GM12878 (cell line): ENCODE results near the gene SEPTIN10. TPM values are rescaled to one million over a fixed set of nuclear protein-coding genes. Genes with fewer than 3 reads are reported as not detected.
A peak's percentile ranks its signal among the peaks of the same experiment; 100 is the strongest.

ENCODE experiments used
- BHLHE40 ChIP-seq, 2 experiments: fragments of 450-650 bp in 1 of 2; IDR thresholded peaks; 2 replicates each; pipeline ENCODE4 v1.6.1; 2011 to 2017; ENCODE audit warnings: low read depth in 2 of 2, borderline replicate concordance in 1 of 2, improper control_type of control experiment in 1 of 2, low read length in 1 of 2, mild to moderate bottlenecking in 1 of 2
- CREM ChIP-seq: IDR thresholded peaks from 2 replicates; pipeline ENCODE4 v1.6.1; 2014; ENCODE audit warnings: antibody characterized with exemption, low read depth
- EED ChIP-seq: sonication (generic); IDR thresholded peaks from 2 replicates; pipeline ENCODE4 v1.6.1; 2016; ENCODE audit warnings: antibody characterized with exemption, low read depth
- ESRRA ChIP-seq: IDR thresholded peaks from 2 replicates; pipeline ENCODE4 v1.6.1; 2012; ENCODE audit warnings: mild to moderate bottlenecking, low read length, improper control_type of control experiment
- JUNB ChIP-seq: IDR thresholded peaks from 2 replicates; pipeline ENCODE4 v1.6.1; 2016; ENCODE audit warnings: antibody characterized with exemption, mild to moderate bottlenecking
- LARP7 ChIP-seq: fragments of 450-650 bp; IDR thresholded peaks from 2 replicates; pipeline ENCODE4 v1.6.1; 2017; ENCODE audit warnings: mild to moderate bottlenecking
- MYC ChIP-seq: IDR thresholded peaks from 2 replicates; pipeline ENCODE4 v1.6.1; 2011; ENCODE audit warnings: mild to moderate bottlenecking, low read length, moderate library complexity, inconsistent platforms; ENCODE audit not compliant: insufficient read depth, insufficient replicate concordance, insufficient read length, severe bottlenecking
- NFYA ChIP-seq: IDR thresholded peaks from 2 replicates; pipeline ENCODE4 v1.6.1; 2011; ENCODE audit warnings: low read depth, mild to moderate bottlenecking, low read length, improper control_type of control experiment, borderline replicate concordance
- SIN3A ChIP-seq: IDR thresholded peaks from 2 replicates; pipeline ENCODE4 v1.6.1; 2012; ENCODE audit warnings: low read depth, low read length, improper control_type of control experiment
- ZNF384 ChIP-seq: IDR thresholded peaks from 2 replicates; pipeline ENCODE4 v1.6.1; 2012; ENCODE audit warnings: low read depth, mild to moderate bottlenecking, low read length, improper control_type of control experiment, borderline replicate concordance
- polyA plus RNA-seq, 11 experiments: library from polyadenylated mRNA; depleted of rRNA in 4 of 11; unstranded in 6 of 11; stranded (reverse) in 5 of 11; fragments of >200 nt; fragmentation: Nextera tagmentation in 4 of 11; fragmentation: Illumina TruSeq in 1 of 11; extraction: Ambion mirVana in 4 of 11; extraction: Trizol in 1 of 11; gene quantifications; 1 replicate in 1 of 11; 2 replicates in 10 of 11; pipeline versions ENCODE4 v1.2.1 to v1.2.3, GENCODE V29; 2011 to 2016; ENCODE audit warnings: inconsistent platforms in 2 of 11, missing spikeins in 2 of 11, low read depth in 1 of 11
- total RNA-seq, 4 experiments: library from RNA; depleted of rRNA in 3 of 4; stranded (reverse); fragments of >200 nt in 3 of 4; fragmentation: Illumina TruSeq in 1 of 4; extraction: Trizol in 1 of 4; gene quantifications; 2 replicates each; pipeline versions ENCODE4 v1.2.1 to v1.2.3, GENCODE V29; 2013 to 2021
- TF ChIP-seq, protein P1 (sequence below): fragments of 450-650 bp; IDR thresholded peaks from 2 replicates; pipeline ENCODE4 v1.6.1; 2016; ENCODE audit warnings: mild to moderate bottlenecking
- TF ChIP-seq, protein P2 (sequence below): IDR thresholded peaks from 2 replicates; pipeline ENCODE4 v1.6.1; 2011; ENCODE audit warnings: borderline replicate concordance, low read depth, mild to moderate bottlenecking, moderate library complexity, mixed read lengths, low read length; ENCODE audit not compliant: insufficient read depth; ENCODE audit errors: extremely low read length
- TF ChIP-seq, protein P3 (sequence below): IDR thresholded peaks from 2 replicates; pipeline ENCODE4 v1.6.1; 2011; ENCODE audit warnings: mild to moderate bottlenecking, low read depth, low read length, moderate library complexity; ENCODE audit not compliant: insufficient replicate concordance

The SEPTIN10 gene
- total and polyA plus RNA-seq, 10 of the 15 experiments (the other 5 are each of a cell fraction or from before 2014, with no cell fraction given): 20.2 to 132 (median 62.7) TPM

DNA sequence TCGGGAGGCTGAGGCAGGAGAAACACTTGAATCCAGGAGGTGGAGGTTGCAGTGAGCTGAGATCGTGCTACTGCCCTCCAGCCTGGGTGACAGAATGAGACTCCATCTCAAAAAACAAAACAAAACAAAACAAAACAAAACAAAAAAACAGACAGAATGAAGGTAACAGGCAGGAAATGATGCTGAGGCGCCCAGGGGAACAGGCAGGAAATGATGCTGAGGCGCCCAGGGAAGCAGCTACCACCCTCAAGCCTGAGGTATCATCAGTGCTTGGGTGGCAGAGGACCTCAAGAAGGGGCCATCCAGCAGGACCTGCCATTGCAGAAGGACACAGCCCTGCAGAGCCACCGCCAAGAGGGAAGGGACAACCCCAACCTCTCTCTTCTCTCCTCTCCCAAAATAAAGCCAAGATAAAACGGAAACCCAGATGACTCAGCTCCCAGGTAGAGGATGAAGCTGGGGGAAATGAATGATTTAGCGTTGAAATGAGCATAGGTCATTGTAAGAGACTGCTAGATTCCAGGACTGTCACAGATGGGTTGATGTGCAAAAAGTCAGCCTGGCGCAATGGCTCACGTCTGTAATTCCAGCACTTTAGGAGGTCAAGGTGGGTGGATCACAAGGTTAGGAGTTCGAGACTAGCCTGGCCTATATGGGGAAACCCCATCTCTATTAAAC is 19.7 kb upstream of the SEPTIN10 start (continued):
- TF ChIP-seq BHLHE40 (IDR thresholded peaks at IDR 0.05; ENCODE audit: borderline replicate concordance in 1 of 2, low read depth in 2 of 2, low read length in 1 of 2): no peak
- TF ChIP-seq MYC: no peak
- TF ChIP-seq SIN3A: no peak
- no peak for TF ChIP-seq LARP7
- no peak for TF ChIP-seq ESRRA
- peak; percentile 26; the same call in 1 of the 2 replicates for TF ChIP-seq JUNB
- TF ChIP-seq, protein P1, sequence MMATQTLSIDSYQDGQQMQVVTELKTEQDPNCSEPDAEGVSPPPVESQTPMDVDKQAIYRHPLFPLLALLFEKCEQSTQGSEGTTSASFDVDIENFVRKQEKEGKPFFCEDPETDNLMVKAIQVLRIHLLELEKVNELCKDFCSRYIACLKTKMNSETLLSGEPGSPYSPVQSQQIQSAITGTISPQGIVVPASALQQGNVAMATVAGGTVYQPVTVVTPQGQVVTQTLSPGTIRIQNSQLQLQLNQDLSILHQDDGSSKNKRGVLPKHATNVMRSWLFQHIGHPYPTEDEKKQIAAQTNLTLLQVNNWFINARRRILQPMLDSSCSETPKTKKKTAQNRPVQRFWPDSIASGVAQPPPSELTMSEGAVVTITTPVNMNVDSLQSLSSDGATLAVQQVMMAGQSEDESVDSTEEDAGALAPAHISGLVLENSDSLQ: no peak
- TF ChIP-seq CREM: peak; percentile 29; the same call in 1 of the 2 replicates
- TF ChIP-seq, protein P2, sequence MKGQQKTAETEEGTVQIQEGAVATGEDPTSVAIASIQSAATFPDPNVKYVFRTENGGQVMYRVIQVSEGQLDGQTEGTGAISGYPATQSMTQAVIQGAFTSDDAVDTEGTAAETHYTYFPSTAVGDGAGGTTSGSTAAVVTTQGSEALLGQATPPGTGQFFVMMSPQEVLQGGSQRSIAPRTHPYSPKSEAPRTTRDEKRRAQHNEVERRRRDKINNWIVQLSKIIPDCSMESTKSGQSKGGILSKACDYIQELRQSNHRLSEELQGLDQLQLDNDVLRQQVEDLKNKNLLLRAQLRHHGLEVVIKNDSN: no peak
- no peak for TF ChIP-seq ZNF384
- TF ChIP-seq NFYA: no peak
- TF ChIP-seq EED: peak; percentile 78
- TF ChIP-seq, protein P3, sequence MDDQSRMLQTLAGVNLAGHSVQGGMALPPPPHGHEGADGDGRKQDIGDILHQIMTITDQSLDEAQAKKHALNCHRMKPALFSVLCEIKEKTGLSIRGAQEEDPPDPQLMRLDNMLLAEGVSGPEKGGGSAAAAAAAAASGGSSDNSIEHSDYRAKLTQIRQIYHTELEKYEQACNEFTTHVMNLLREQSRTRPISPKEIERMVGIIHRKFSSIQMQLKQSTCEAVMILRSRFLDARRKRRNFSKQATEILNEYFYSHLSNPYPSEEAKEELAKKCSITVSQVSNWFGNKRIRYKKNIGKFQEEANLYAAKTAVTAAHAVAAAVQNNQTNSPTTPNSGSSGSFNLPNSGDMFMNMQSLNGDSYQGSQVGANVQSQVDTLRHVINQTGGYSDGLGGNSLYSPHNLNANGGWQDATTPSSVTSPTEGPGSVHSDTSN: no peak
